GM13976 (cell line): Measurements from ENCODE around the gene EP400.

Experiments used
- DNase-seq: peaks from one replicate; pipeline ENCODE4 v3.0.0; 2012; ENCODE audit warnings: low spot score
- in situ Hi-C: fragments of 300-500 bp; cut with MboI; formaldehyde crosslinking; loops from one replicate; pipeline ENCODE4 v1.12.0; 2022; ENCODE audit warnings: low sequenced_read_pairs, mixed read lengths, inconsistent platforms; ENCODE audit not compliant: unreplicated experiment
- TF ChIP-seq, protein P1 (sequence below): IDR thresholded peaks from 2 replicates; pipeline ENCODE4 v1.5.1; 2012; ENCODE audit warnings: borderline replicate concordance, mild to moderate bottlenecking; ENCODE audit not compliant: insufficient read depth; ENCODE audit errors: extremely low read depth, missing control alignments, control extremely low read depth

The EP400 gene

GRCh38 chr12:131928080-131928710 lies 21.5 kb upstream of the EP400 start:
- in situ Hi-C loops = no loop called here
- no peak for DNase-seq
- TF ChIP-seq, protein P1, sequence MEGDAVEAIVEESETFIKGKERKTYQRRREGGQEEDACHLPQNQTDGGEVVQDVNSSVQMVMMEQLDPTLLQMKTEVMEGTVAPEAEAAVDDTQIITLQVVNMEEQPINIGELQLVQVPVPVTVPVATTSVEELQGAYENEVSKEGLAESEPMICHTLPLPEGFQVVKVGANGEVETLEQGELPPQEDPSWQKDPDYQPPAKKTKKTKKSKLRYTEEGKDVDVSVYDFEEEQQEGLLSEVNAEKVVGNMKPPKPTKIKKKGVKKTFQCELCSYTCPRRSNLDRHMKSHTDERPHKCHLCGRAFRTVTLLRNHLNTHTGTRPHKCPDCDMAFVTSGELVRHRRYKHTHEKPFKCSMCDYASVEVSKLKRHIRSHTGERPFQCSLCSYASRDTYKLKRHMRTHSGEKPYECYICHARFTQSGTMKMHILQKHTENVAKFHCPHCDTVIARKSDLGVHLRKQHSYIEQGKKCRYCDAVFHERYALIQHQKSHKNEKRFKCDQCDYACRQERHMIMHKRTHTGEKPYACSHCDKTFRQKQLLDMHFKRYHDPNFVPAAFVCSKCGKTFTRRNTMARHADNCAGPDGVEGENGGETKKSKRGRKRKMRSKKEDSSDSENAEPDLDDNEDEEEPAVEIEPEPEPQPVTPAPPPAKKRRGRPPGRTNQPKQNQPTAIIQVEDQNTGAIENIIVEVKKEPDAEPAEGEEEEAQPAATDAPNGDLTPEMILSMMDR = no peak

- in situ Hi-C loops = no loop called here
- TF ChIP-seq, protein P1 = no peak
Observed at GRCh38 chr12:131928711-131929580, 20.8 kb upstream of the EP400 start, which contains the start of gene PUS1. Gene PUS1 (plus strand): TSS chr12:131929276. CDS start chr12:131929723, 447 bp downstream.

DNA sequence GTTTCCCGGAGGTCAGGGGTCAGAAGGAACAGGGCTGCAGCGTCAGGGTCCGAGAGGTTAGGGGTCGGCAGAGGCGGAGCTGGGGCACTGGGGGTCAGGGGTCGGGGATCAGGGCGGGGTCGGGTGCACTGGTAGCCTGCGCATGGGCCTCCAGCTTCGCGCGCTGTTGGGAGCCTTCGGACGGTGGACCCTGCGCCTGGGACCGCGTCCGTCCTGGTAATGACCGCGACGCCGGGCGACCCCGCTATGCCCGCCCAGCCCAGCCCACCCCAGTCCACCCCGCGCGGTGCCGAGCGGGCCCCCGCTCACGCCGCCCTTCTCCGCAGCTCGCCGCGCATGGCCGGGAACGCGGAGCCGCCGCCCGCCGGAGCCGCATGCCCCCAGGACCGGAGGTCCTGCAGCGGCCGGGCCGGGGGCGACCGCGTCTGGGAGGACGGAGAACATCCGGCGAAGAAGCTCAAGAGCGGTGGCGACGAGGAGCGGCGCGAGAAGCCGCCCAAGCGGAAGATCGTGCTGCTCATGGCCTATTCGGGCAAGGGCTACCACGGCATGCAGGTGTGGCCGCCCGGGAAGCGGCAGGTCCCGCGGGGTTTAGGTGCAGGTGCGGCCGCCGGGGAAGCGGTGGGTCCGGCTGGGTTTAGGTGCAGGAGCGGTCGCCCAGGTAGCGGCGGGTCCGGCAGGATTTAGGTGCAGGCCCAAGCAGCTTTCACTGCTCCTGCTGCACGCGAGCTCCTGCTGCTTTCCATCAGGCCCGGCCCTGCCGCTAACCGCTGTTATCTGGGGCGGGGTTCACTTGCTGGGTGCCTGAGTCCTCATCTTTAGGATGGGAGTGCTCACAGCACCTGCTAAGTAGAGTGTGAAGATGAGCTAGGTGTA lies 19.9 kb upstream of the EP400 start:
- TF ChIP-seq, protein P1 = no peak
- peak; percentile 64 for DNase-seq
- in situ Hi-C loops = no loop called here

More at GRCh38 chr12:131928711-131929580, 20.8 kb upstream of the EP400 start, which contains the start of gene PUS1:
- peak; percentile 99 for DNase-seq

DNA sequence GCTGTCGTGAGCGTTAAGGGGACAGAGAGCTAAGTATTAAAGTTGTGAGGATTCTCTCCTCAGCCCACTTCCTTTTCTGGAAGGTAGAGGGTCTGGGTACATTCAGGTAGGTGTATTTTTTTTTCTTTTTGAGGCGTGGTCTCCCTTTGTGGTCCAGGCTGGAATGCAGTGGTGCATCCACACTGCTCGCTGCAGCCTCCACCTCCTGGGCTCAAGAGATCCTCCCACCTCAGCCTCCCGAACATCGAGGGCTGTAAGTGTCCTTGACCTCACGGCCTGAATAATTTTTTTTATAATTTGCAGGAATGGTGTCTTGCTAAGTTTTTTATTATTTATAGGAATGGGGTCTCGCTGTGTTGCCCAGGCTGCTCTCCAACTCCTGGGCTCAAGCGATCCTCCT lies 19.2 kb upstream of the EP400 start:
- TF ChIP-seq, protein P1 = no peak
- DNase-seq = no peak
- in situ Hi-C loops = no loop called here

DNA sequence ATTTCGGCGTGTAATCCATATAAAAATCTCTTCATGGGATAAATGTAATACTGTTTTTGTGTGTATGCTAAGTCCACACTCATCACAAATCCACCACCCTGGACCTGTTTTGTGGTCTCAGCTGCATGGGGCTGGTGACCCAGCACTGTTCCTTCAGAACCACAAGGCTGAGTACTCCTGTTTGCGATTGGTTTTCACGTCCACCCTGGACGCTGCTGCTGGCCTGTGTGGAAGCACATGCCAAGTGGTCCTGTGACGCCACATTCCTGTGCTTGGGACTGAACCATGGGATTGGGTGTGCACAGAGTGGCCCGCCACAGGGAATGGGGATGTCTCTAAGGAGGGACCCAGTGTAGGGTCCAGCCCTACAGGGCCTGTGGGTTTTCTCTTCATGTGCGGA lies 16.4 kb upstream of the EP400 start:
- no peak for DNase-seq
- TF ChIP-seq, protein P1 = no peak
- in situ Hi-C loops = no loop called here

DNA sequence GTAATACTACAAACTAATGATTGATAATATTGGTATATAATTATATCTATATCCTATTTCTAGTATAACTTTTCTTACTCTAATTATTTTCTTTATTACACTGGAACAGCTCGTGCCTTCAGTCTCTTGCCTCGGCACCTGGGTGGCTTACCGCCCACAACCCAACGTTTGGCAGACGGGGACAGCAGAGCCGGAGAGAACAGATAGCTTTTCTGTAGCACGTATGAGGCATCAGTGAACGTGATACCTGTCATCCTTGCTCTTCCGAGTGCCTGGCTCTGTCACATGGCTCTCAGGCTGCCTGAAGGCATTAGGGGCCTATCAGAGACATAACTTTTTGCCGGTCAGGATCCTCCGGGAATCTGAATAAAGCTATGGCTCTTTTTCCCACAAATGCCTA lies 15.2 kb upstream of the EP400 start:
- DNase-seq = peak; percentile 5
- TF ChIP-seq, protein P1 = no peak
- in situ Hi-C loops = no loop called here
